PFSK-1 (cell line): ENCODE results near the gene PEG3.

Experiments used
- POLR2AphosphoS5 ChIP-seq: IDR thresholded peaks from 2 replicates; pipeline ENCODE4 v1.6.1; 2012; ENCODE audit warnings: low read depth, mild to moderate bottlenecking, control low read depth, low read length, moderate library complexity
- REST ChIP-seq, 2 experiments: IDR thresholded peaks; 2 replicates each; pipeline versions ENCODE4 v1.6.1 to v1.8.0; 2011 to 2012; ENCODE audit warnings: low read depth in 2 of 2, low read length in 2 of 2, control low read depth in 1 of 2, inconsistent platforms in 1 of 2, mild to moderate bottlenecking in 1 of 2, moderate library complexity in 1 of 2; ENCODE audit not compliant: insufficient read depth in 1 of 2
- SIN3A ChIP-seq: IDR thresholded peaks from 2 replicates; pipeline ENCODE4 v1.6.1; 2012; ENCODE audit warnings: mild to moderate bottlenecking, low read length, moderate library complexity, borderline replicate concordance; ENCODE audit not compliant: insufficient read depth
- TAF1 ChIP-seq: IDR thresholded peaks from 2 replicates; pipeline ENCODE4 v1.6.1; 2012; ENCODE audit warnings: low read length, control low read depth, borderline replicate concordance; ENCODE audit not compliant: insufficient read depth

DNA sequence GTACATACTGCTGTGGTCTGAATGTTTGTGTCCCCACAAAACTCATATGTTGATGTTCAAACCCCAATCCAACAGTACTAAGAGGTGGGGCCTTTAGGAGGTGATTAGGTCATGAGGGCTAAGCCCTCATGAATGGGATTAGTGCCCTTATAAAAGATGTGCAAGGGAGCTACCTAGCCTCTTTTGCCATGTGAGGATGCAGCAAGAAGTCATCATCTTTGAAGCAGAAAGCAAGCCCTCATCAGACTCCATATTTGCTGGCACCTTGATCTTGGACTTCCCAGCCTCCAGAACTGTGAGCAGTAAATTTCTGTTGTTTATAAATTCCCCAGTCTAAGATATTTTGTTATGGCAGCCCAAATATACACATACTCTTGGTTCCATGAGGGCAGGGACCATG lies 33.9 kb downstream of the PEG3 start:
- no peak for TF ChIP-seq POLR2AphosphoS5
- TF ChIP-seq SIN3A, result no peak
- TF ChIP-seq REST (IDR thresholded peaks at IDR 0.05; ENCODE audit: insufficient read depth in 1 of 2, low read depth in 2 of 2, low read length in 2 of 2), result no peak
- no peak for TF ChIP-seq TAF1
